GM12891 (cell line): ENCODE measurements around the gene SMURF2.

Source experiments
- POLR2A ChIP-seq: IDR thresholded peaks from 2 replicates; pipeline ENCODE4 v1.6.1; 2011; ENCODE audit warnings: low read depth, low read length, control low read depth
- POLR2AphosphoS5 ChIP-seq: IDR thresholded peaks from 2 replicates; pipeline ENCODE4 v1.6.1; 2011; ENCODE audit warnings: low read depth, low read length, control low read depth
- TAF1 ChIP-seq: IDR thresholded peaks from 2 replicates; pipeline ENCODE4 v1.6.1; 2011; ENCODE audit warnings: low read depth, low read length, control low read depth

- no peak for TF ChIP-seq POLR2AphosphoS5
- TF ChIP-seq POLR2A: no peak
- TF ChIP-seq TAF1: no peak
Observed at GRCh38 chr17:64709481-64709880, 47.4 kb upstream of the SMURF2 start.
